Measurements from ENCODE around the gene OMD.

DNA sequence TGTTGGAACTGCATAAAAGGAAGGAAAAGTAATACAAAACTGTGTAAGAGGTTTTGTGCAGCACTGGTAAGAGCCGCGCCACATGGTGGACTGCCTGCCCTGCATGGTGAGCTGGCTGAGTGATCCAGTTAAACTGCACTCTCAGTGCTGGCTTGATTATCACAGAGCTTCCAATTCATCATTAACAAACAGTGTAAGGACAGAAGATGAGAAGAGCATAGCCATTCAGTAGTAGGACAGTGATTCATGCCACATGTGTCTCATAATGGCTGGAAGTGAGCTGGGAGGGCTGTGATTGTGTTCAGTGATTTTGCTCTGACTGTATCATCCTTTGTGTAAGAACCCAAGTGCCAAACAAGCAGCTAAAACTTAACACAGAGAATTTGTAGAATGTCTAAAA lies 43.9 kb upstream of the OMD start:
- TF ChIP-seq L3MBTL2 (conservative IDR thresholded peaks at IDR 0.05), result no peak
- no peak for TF ChIP-seq TARDBP (IDR thresholded peaks at IDR 0.05)
- no peak for TF ChIP-seq BHLHE40 (IDR thresholded peaks at IDR 0.05; ENCODE audit: borderline replicate concordance)
- TF ChIP-seq ZNF384 (IDR thresholded peaks at IDR 0.05), result no peak

All from HEK293T (cell line).